OCI-LY7 (cell line): ENCODE data around the gene MMP11.

Experiments
- EZH2phosphoT487 ChIP-seq: fragments of 200-600 bp; sonication (generic); IDR thresholded peaks from 2 replicates; pipeline ENCODE4 v1.6.1; 2018; ENCODE audit warnings: low read depth, borderline replicate concordance, mild to moderate bottlenecking, mixed run types, antibody characterized with exemption, low read length, moderate library complexity, mixed read lengths
- TF ChIP-seq, protein P1 (sequence below): fragments of 200-600 bp; sonication (generic); conservative IDR thresholded peaks from 2 replicates; pipeline ENCODE4 v1.5.1; 2014; ENCODE audit warnings: mild to moderate bottlenecking, antibody characterized with exemption, low read length, moderate library complexity, mixed read lengths

DNA sequence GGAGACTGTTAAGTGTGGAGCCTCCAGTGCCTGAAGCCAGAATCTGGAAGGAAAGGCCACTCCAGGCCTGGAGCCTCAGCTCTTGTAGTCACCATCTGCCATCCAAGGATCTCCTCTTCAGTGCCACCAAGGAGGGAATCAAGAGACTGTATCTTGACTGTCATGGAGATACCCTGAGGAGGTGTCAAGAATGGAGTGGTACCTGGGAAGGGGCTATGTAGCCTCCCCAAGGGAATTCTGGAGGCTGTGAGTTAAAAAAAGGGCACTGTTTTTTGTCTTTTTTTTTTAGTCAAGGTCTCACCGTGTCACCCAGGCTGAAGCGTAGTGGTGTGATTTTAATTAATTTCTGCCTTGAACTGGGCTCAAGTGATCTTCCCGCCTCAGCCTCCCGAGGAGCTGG is 13.1 kb upstream of the MMP11 start:
- TF ChIP-seq, protein P1, sequence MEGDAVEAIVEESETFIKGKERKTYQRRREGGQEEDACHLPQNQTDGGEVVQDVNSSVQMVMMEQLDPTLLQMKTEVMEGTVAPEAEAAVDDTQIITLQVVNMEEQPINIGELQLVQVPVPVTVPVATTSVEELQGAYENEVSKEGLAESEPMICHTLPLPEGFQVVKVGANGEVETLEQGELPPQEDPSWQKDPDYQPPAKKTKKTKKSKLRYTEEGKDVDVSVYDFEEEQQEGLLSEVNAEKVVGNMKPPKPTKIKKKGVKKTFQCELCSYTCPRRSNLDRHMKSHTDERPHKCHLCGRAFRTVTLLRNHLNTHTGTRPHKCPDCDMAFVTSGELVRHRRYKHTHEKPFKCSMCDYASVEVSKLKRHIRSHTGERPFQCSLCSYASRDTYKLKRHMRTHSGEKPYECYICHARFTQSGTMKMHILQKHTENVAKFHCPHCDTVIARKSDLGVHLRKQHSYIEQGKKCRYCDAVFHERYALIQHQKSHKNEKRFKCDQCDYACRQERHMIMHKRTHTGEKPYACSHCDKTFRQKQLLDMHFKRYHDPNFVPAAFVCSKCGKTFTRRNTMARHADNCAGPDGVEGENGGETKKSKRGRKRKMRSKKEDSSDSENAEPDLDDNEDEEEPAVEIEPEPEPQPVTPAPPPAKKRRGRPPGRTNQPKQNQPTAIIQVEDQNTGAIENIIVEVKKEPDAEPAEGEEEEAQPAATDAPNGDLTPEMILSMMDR: no peak
- no peak for TF ChIP-seq EZH2phosphoT487
